Measurements from ENCODE around the gene ZIC2.
"Not testable (repeated sequence)": the region's sequence is repeated elsewhere in the genome, so short reads cannot be mapped to it uniquely, and the experiment has no call there.

ZIC2 gene

GRCh38 chr13:99981735-99982035 lies at the start of gene ZIC2:
Gene ZIC2, plus strand, starts transcription at chr13:99981784. Its CDS starts 281 bp downstream, at chr13:99982065.
- no peak for DNase-seq
- Mint-ChIP-seq H3K27me3 (peaks cover 65% of the 10 kb centered on the region), H3K4me1 (peaks cover 23% of the 10 kb centered on the region), H3K4me3 (peak within 1 kb of the TSS; percentile 14), H3K9me3 (peaks cover 4% of the 10 kb centered on the region), H3K27ac (no peak within 1 kb of the TSS), H3K36me3 (ENCODE audit: low read depth) (peaks cover 12% of the 10 kb centered on the region)
- ATAC-seq, result no peak

GRCh38 chr13:99932912-99933311 lies 48.7 kb upstream of the ZIC2 start:
- Mint-ChIP-seq H3K27me3 (peaks cover 27% of the 10 kb centered on the region), H3K4me3 (no peak overlapping the region), H3K9me3 (no peaks in the 10 kb centered on the region), H3K4me1 (no peaks in the 10 kb centered on the region), H3K36me3 (ENCODE audit: low read depth) (no peaks in the 10 kb centered on the region), H3K27ac (no peak overlapping the region)
- DNase-seq (no peak), ATAC-seq (no peak)

- Mint-ChIP-seq H3K27ac (no peak overlapping the region), H3K36me3 (ENCODE audit: low read depth) (no peaks in the 10 kb centered on the region), H3K27me3 (peaks cover 31% of the 10 kb centered on the region), H3K4me3 (no peak overlapping the region), H3K4me1 (no peaks in the 10 kb centered on the region), H3K9me3 (no peaks in the 10 kb centered on the region)
- ATAC-seq (no peak), DNase-seq (no peak)
Observed at GRCh38 chr13:99935772-99936171, 45.8 kb upstream of the ZIC2 start.

- no peak for ATAC-seq
- Mint-ChIP-seq H3K36me3 (ENCODE audit: low read depth) (no peaks in the 10 kb centered on the region), H3K4me1 (no peaks in the 10 kb centered on the region), H3K4me3 (no peak overlapping the region), H3K9me3 (no peaks in the 10 kb centered on the region), H3K27ac (no peak overlapping the region), H3K27me3 (peaks cover 40% of the 10 kb centered on the region)
- DNase-seq, result no peak
Observed at GRCh38 chr13:99938635-99939034, 42.9 kb upstream of the ZIC2 start.

- H3K27ac Mint-ChIP-seq, result no peak overlapping the region
Observed at GRCh38 chr13:99941086-99941485, 40.5 kb upstream of the ZIC2 start.

GRCh38 chr13:99941911-99942310 lies 39.7 kb upstream of the ZIC2 start:
- ATAC-seq, result no peak
- no peaks in the 10 kb centered on the region for H3K4me1 Mint-ChIP-seq
- no peak for DNase-seq
- H3K27me3 Mint-ChIP-seq, result peaks cover 42% of the 10 kb centered on the region
- H3K27ac Mint-ChIP-seq, result no peak overlapping the region
- no peaks in the 10 kb centered on the region for H3K36me3 Mint-ChIP-seq (ENCODE audit: low read depth)
- no peaks in the 10 kb centered on the region for H3K9me3 Mint-ChIP-seq
- H3K4me3 Mint-ChIP-seq, result no peak overlapping the region

More at GRCh38 chr13:99941086-99941485, 40.5 kb upstream of the ZIC2 start:
- no peak for DNase-seq
- Mint-ChIP-seq H3K4me1 (no peaks in the 10 kb centered on the region), H3K9me3 (no peaks in the 10 kb centered on the region), H3K27me3 (peaks cover 43% of the 10 kb centered on the region), H3K36me3 (ENCODE audit: low read depth) (no peaks in the 10 kb centered on the region), H3K4me3 (no peak overlapping the region)
- no peak for ATAC-seq

GRCh38 chr13:99944102-99944501 lies 37.5 kb upstream of the ZIC2 start:
- no peaks in the 10 kb centered on the region for H3K36me3 Mint-ChIP-seq (ENCODE audit: low read depth)
- H3K4me1 Mint-ChIP-seq, result no peaks in the 10 kb centered on the region
- no peak overlapping the region for H3K27ac Mint-ChIP-seq
- no peak for DNase-seq
- peaks cover 46% of the 10 kb centered on the region for H3K27me3 Mint-ChIP-seq
- no peak overlapping the region for H3K4me3 Mint-ChIP-seq
- H3K9me3 Mint-ChIP-seq, result no peaks in the 10 kb centered on the region
- ATAC-seq, result no peak

- DNase-seq (no peak), ATAC-seq (no peak)
- Mint-ChIP-seq H3K4me1 (no peaks in the 10 kb centered on the region), H3K9me3 (no peaks in the 10 kb centered on the region), H3K36me3 (ENCODE audit: low read depth) (no peaks in the 10 kb centered on the region), H3K27me3 (peaks cover 51% of the 10 kb centered on the region), H3K27ac (no peak overlapping the region), H3K4me3 (no peak overlapping the region)
Observed at GRCh38 chr13:99944606-99945005, 37.0 kb upstream of the ZIC2 start.

- peaks cover 55% of the 10 kb centered on the region for H3K27me3 Mint-ChIP-seq
- not testable (repeated sequence) for H3K27ac Mint-ChIP-seq; H3K4me1 Mint-ChIP-seq; ATAC-seq; DNase-seq; H3K9me3 Mint-ChIP-seq; H3K36me3 Mint-ChIP-seq (ENCODE audit: low read depth); H3K4me3 Mint-ChIP-seq
Observed at GRCh38 chr13:99945515-99945914, 36.1 kb upstream of the ZIC2 start.

GRCh38 chr13:99947666-99948065 lies 33.9 kb upstream of the ZIC2 start:
- no peak for ATAC-seq
- Mint-ChIP-seq H3K9me3 (no peaks in the 10 kb centered on the region), H3K36me3 (ENCODE audit: low read depth) (no peaks in the 10 kb centered on the region), H3K27ac (no peak overlapping the region), H3K4me1 (no peaks in the 10 kb centered on the region), H3K4me3 (no peak overlapping the region), H3K27me3 (peaks cover 60% of the 10 kb centered on the region)
- DNase-seq, result no peak

- no peaks in the 10 kb centered on the region for H3K9me3 Mint-ChIP-seq
- H3K4me3 Mint-ChIP-seq, result no peak overlapping the region
- DNase-seq (no peak), ATAC-seq (no peak)
- no peaks in the 10 kb centered on the region for H3K36me3 Mint-ChIP-seq (ENCODE audit: low read depth)
- H3K4me1 Mint-ChIP-seq, result no peaks in the 10 kb centered on the region
- peaks cover 64% of the 10 kb centered on the region for H3K27me3 Mint-ChIP-seq
- H3K27ac Mint-ChIP-seq, result no peak overlapping the region
Observed at GRCh38 chr13:99948411-99948810, 33.2 kb upstream of the ZIC2 start.

- H3K27me3 Mint-ChIP-seq, result peaks cover 67% of the 10 kb centered on the region
- DNase-seq (no peak), ATAC-seq (no peak)
- H3K4me3 Mint-ChIP-seq, result no peak overlapping the region
- H3K36me3 Mint-ChIP-seq (ENCODE audit: low read depth), result no peaks in the 10 kb centered on the region
- no peaks in the 10 kb centered on the region for H3K9me3 Mint-ChIP-seq
- no peaks in the 10 kb centered on the region for H3K4me1 Mint-ChIP-seq
- H3K27ac Mint-ChIP-seq, result no peak overlapping the region
Observed at GRCh38 chr13:99948907-99949678, 32.5 kb upstream of the ZIC2 start.

GRCh38 chr13:99949679-99950413 lies 31.7 kb upstream of the ZIC2 start:
- no peak for ATAC-seq
- Mint-ChIP-seq H3K4me1 (no peaks in the 10 kb centered on the region), H3K9me3 (no peaks in the 10 kb centered on the region), H3K27me3 (peaks cover 74% of the 10 kb centered on the region), H3K4me3 (no peak overlapping the region), H3K27ac (no peak overlapping the region), H3K36me3 (ENCODE audit: low read depth) (no peaks in the 10 kb centered on the region)
- no peak for DNase-seq

GRCh38 chr13:99951666-99952065 lies 29.9 kb upstream of the ZIC2 start:
- H3K27ac Mint-ChIP-seq; H3K4me3 Mint-ChIP-seq; DNase-seq; H3K4me1 Mint-ChIP-seq; H3K9me3 Mint-ChIP-seq; ATAC-seq; H3K36me3 Mint-ChIP-seq (ENCODE audit: low read depth): not testable (repeated sequence)
- peaks cover 83% of the 10 kb centered on the region for H3K27me3 Mint-ChIP-seq

- DNase-seq, result no peak
- no peak for ATAC-seq
- Mint-ChIP-seq H3K27ac (no peak overlapping the region), H3K4me3 (no peak overlapping the region), H3K9me3 (no peaks in the 10 kb centered on the region), H3K4me1 (peaks cover 7% of the 10 kb centered on the region), H3K27me3 (peaks cover 88% of the 10 kb centered on the region), H3K36me3 (ENCODE audit: low read depth) (no peaks in the 10 kb centered on the region)
Observed at GRCh38 chr13:99953138-99953755, 28.3 kb upstream of the ZIC2 start.
